ENCODE results near the gene ERH.
"Not testable (repeated sequence)": the region's sequence is repeated elsewhere in the genome, so short reads cannot be mapped to it uniquely, and the experiment has no call there.

ERH gene

DNA sequence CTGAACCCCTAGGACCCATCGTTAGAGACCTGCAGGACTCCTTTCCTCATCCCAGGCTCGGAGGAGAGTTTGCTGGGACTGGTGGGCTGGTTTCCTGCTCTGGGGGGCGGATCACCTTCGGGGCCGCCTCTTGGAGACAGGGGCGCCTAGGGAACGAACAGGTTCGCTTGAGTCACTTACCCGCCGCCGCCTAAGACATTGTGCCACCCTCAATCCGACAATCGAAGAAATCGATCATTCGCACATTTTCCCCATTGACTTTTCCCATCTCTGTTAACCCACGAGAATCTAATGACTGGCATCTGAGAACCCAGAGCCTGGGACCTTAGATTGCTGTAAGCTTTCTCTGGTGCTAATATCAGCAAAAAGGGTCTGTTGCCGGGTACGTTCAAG lies 715 bp upstream of the ERH start:
- TF ChIP-seq, protein P1, sequence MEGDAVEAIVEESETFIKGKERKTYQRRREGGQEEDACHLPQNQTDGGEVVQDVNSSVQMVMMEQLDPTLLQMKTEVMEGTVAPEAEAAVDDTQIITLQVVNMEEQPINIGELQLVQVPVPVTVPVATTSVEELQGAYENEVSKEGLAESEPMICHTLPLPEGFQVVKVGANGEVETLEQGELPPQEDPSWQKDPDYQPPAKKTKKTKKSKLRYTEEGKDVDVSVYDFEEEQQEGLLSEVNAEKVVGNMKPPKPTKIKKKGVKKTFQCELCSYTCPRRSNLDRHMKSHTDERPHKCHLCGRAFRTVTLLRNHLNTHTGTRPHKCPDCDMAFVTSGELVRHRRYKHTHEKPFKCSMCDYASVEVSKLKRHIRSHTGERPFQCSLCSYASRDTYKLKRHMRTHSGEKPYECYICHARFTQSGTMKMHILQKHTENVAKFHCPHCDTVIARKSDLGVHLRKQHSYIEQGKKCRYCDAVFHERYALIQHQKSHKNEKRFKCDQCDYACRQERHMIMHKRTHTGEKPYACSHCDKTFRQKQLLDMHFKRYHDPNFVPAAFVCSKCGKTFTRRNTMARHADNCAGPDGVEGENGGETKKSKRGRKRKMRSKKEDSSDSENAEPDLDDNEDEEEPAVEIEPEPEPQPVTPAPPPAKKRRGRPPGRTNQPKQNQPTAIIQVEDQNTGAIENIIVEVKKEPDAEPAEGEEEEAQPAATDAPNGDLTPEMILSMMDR (IDR thresholded peaks at IDR 0.05; ENCODE audit: insufficient read depth, missing control alignments): no peak
- DNase-seq (ENCODE audit: insufficient read length, low spot score) (no peak), FAIRE-seq (no peak)

DNA sequence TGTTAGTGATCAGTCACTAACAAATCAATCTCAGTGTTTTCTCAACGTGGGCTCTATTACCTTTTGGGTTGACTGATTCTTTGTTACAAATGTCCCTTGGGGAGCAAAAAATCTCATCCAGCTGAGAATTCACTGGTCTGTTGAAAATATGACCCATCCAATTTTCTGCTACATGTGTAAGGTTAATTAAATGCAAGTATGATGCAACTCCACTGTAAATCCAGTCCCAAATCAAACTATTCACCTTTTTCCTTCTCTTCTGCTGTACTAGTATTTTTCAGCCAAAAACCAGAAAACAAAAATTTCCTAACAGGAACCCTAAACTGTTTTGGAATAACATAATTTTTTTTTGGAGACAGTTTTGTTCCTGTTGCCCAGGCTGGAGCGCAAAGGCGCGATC lies 2.2 kb downstream of the ERH start:
- FAIRE-seq (no peak), DNase-seq (ENCODE audit: insufficient read length, low spot score) (no peak)
- TF ChIP-seq, protein P1 (IDR thresholded peaks at IDR 0.05; ENCODE audit: insufficient read depth, missing control alignments): no peak

DNA sequence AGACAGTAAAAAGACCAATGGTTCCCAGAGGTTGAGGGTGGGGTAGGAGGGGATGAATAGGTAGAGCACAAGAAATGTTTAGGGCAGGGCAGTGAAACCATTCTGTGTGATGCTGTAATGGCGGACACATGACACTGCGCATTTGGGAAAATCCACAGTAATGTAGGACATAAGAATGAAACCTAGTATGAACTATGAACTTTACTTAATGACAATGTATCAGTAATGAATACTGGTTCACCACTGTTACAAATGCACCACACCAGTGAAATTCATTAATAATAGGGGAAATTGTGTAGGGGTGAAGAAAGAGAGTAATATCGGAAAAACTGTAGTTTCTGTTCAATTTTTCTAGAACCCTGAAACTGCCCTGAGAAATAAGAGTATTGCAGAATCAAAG lies 5.6 kb downstream of the ERH start:
- FAIRE-seq (no peak), DNase-seq (ENCODE audit: insufficient read length, low spot score) (no peak)
- TF ChIP-seq, protein P1 (IDR thresholded peaks at IDR 0.05; ENCODE audit: insufficient read depth, missing control alignments): no peak

DNA sequence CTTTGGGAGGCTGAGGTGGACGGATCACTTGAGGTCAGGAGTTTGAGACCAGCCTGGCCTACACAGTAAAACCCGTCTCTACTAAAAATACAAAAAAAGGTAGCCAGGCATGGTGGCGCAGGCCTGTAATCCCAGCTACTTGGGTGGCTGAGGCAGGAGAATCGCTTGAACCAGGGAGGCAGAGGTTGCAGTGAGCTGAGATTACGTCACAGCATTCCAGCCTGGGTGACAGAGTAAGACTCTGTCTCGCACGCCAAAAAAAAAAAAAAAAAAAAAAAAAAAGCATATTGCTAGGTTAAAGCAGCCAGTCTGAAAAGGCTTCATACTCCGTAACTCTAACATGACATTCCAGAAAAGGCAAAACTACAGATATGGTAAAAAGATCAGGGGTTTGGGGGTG lies 6.7 kb downstream of the ERH start:
- not testable (repeated sequence) for FAIRE-seq; DNase-seq (ENCODE audit: insufficient read length, low spot score)

DNA sequence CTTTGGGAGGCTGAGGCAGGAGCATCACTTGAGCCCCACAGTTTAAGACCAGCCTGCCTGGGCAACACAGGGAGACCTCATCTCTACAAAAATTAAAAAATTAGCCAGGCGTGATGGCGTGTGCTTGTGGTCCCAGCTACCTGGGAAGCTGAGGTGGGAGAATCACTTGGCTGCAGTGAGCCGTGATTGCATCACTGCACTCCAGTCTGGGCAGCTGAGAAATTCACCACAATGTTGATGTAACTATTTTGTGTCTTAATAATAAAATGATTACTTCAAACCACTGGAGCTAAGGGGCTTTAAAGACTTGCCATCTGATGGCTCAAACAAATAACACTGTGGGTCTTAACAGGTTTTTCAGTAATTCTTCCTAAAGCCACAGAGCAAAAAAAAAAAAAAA lies 10.8 kb downstream of the ERH start:
- no peak for FAIRE-seq
- DNase-seq (ENCODE audit: insufficient read length, low spot score): no peak
- TF ChIP-seq, protein P1 (IDR thresholded peaks at IDR 0.05; ENCODE audit: insufficient read depth, missing control alignments): no peak

DNA sequence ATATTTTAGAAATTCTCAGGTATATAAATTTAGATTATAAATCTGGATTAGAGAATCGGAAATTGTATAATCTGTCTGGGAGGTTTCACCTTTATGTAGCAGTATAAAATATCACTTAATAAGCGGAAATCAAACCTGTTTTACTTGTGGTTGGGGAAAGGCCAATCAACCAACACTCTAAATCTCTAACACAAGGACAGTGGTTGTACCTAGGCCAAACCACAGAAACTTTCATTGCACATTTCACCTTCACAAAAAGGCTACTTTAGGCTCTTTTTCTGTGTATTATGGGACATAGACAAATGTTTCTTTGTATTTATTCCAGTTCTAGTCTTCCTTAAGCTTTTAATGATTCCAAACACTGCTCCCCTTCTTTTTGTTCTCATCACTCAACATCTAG lies 19.8 kb downstream of the ERH start:
- TF ChIP-seq, protein P1 (IDR thresholded peaks at IDR 0.05; ENCODE audit: insufficient read depth, missing control alignments): no peak
- DNase-seq (ENCODE audit: insufficient read length, low spot score) (no peak), FAIRE-seq (no peak)

DNA sequence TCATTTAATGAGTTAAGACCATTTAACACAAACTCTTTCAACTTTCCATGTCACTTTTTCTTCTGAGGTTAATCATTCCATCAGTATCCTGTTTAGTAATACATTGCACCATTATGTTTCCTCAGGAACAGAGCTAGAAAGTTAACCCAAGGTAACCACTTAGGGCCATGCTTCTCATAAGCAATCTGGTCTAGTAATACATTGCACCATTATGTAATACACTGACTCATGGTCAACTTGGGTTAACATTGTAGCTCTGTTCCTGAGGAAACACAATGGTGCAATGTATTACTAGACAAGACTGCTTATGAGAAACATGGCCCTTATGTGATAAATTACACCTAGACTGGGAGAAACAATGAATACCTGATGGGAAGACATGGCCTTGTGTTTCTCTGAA lies 21.7 kb downstream of the ERH start:
- FAIRE-seq (no peak), DNase-seq (ENCODE audit: insufficient read length, low spot score) (no peak)
- TF ChIP-seq, protein P1 (IDR thresholded peaks at IDR 0.05; ENCODE audit: insufficient read depth, missing control alignments): no peak

DNA sequence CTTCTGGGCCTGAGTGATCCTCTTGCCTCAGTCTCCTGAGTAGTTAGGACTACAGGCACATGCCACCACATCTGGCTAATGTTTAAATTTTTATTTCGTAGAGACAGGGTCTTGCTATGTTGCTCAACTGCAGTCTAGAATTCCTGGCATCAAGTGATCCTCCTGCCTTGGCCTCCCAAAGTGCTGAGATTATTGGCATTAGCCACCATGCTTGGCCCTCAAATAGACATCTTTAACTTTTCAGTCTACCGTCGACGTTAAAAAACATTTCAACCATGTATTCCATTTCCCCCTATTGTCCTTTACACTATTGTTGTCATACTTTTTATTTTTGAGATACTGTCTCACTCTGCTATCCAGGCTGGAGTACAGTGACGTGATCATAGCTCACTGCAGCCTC lies 22.4 kb downstream of the ERH start:
- FAIRE-seq: no peak
- TF ChIP-seq, protein P1 (IDR thresholded peaks at IDR 0.05; ENCODE audit: insufficient read depth, missing control alignments): no peak

More for the DNA sequence above, 22.4 kb downstream of the ERH start:
- no peak for DNase-seq (ENCODE audit: insufficient read length, low spot score)

Measured in D721Med (cell line).